Raji (cell line): ENCODE results near the gene PRR16.

Experiments used
- POLR2A ChIP-seq: IDR thresholded peaks from 2 replicates; pipeline ENCODE4 v1.6.1; 2011; ENCODE audit warnings: low read depth, low read length, control low read depth; ENCODE audit not compliant: insufficient read depth

PRR16 gene

GRCh38 chr5:120628156-120628555, 164.1 kb downstream of the PRR16 start:
- no peak for TF ChIP-seq POLR2A

GRCh38 chr5:120630550-120630949, 166.4 kb downstream of the PRR16 start:
- no peak for TF ChIP-seq POLR2A

- no peak for TF ChIP-seq POLR2A
These were observed 167.5 kb downstream of the PRR16 start for GRCh38 chr5:120631611-120632010.

- no peak for TF ChIP-seq POLR2A
These were observed 168.3 kb downstream of the PRR16 start for GRCh38 chr5:120632430-120632829.

- no peak for TF ChIP-seq POLR2A
These were observed 174.3 kb downstream of the PRR16 start for GRCh38 chr5:120638449-120638848.

- no peak for TF ChIP-seq POLR2A
These were observed 176.7 kb downstream of the PRR16 start for GRCh38 chr5:120640778-120641177.

GRCh38 chr5:120644516-120644915, 180.4 kb downstream of the PRR16 start:
- no peak for TF ChIP-seq POLR2A

GRCh38 chr5:120655828-120656435, 191.8 kb downstream of the PRR16 start:
- no peak for TF ChIP-seq POLR2A

- TF ChIP-seq POLR2A = no peak
These were observed 193.0 kb downstream of the PRR16 start for GRCh38 chr5:120657104-120657503.

- TF ChIP-seq POLR2A = no peak
These were observed 213.4 kb downstream of the PRR16 start for GRCh38 chr5:120677481-120677880.

GRCh38 chr5:120678279-120678678, 214.2 kb downstream of the PRR16 start:
- no peak for TF ChIP-seq POLR2A

GRCh38 chr5:120682851-120683250, 218.8 kb downstream of the PRR16 start:
- TF ChIP-seq POLR2A = no peak

- no peak for TF ChIP-seq POLR2A
These were observed 219.5 kb downstream of the PRR16 start for GRCh38 chr5:120683580-120683979.

GRCh38 chr5:120684213-120684612, 220.1 kb downstream of the PRR16 start:
- no peak for TF ChIP-seq POLR2A

- TF ChIP-seq POLR2A = no peak
These were observed 220.8 kb downstream of the PRR16 start for GRCh38 chr5:120684749-120685415.

GRCh38 chr5:120690621-120691407, 226.7 kb downstream of the PRR16 start:
- no peak for TF ChIP-seq POLR2A

GRCh38 chr5:120692325-120692724, 228.2 kb downstream of the PRR16 start:
- TF ChIP-seq POLR2A = no peak

GRCh38 chr5:120695368-120695880, 231.3 kb downstream of the PRR16 start:
- TF ChIP-seq POLR2A = no peak
